ENCODE data around the gene GHDC.
"Not testable (repeated sequence)": the region's sequence is repeated elsewhere in the genome, so short reads cannot be mapped to it uniquely, and the experiment has no call there.

Gene GHDC

GRCh38 chr17:42225646-42226045 is 31.4 kb upstream of the GHDC start:
- peaks cover 7% of the 10 kb centered on the region for H3K36me3 ChIP-seq (ENCODE audit: insufficient read depth, low read length)

GRCh38 chr17:42224651-42225050 is 30.4 kb upstream of the GHDC start:
- no peak overlapping the region for H3K4me3 ChIP-seq (ENCODE audit: low read length)
- H3K27me3 ChIP-seq (ENCODE audit: control insufficient read depth, insufficient read depth, low read length), result no peaks in the 10 kb centered on the region
- H3K4me2 ChIP-seq (ENCODE audit: low read length), result no peak overlapping the region
- no peak overlapping the region for H3K9ac ChIP-seq (ENCODE audit: low read depth, low read length)
- peaks cover 13% of the 10 kb centered on the region for H3K4me1 ChIP-seq (ENCODE audit: control insufficient read depth, insufficient read depth, low read length)
- no peaks in the 10 kb centered on the region for H3K9me3 ChIP-seq (replicated peaks; ENCODE audit: low read length)
- peaks cover 7% of the 10 kb centered on the region for H3K36me3 ChIP-seq (ENCODE audit: insufficient read depth, low read length)

More at GRCh38 chr17:42225646-42226045, 31.4 kb upstream of the GHDC start:
- H3K27me3 ChIP-seq (ENCODE audit: control insufficient read depth, insufficient read depth, low read length), result no peaks in the 10 kb centered on the region
- no peak overlapping the region for H3K4me3 ChIP-seq (ENCODE audit: low read length)
- no peaks in the 10 kb centered on the region for H3K9me3 ChIP-seq (replicated peaks; ENCODE audit: low read length)
- peaks cover 13% of the 10 kb centered on the region for H3K4me1 ChIP-seq (ENCODE audit: control insufficient read depth, insufficient read depth, low read length)
- H3K9ac ChIP-seq (ENCODE audit: low read depth, low read length), result no peak overlapping the region
- no peak overlapping the region for H3K4me2 ChIP-seq (ENCODE audit: low read length)

GRCh38 chr17:42221886-42222745 is 27.8 kb upstream of the GHDC start:
- Histone ChIP-seq H3K27me3 (ENCODE audit: control insufficient read depth, insufficient read depth, low read length) (no peaks in the 10 kb centered on the region), H3K4me1 (ENCODE audit: control insufficient read depth, insufficient read depth, low read length) (no peaks in the 10 kb centered on the region), H3K9ac (ENCODE audit: low read depth, low read length) (no peak overlapping the region), H3K9me3 (replicated peaks; ENCODE audit: low read length) (no peaks in the 10 kb centered on the region), H3K4me2 (ENCODE audit: low read length) (no peak overlapping the region), H3K4me3 (ENCODE audit: low read length) (no peak overlapping the region), H3K36me3 (ENCODE audit: insufficient read depth, low read length) (peaks cover 16% of the 10 kb centered on the region)

- H3K4me1 ChIP-seq (ENCODE audit: control insufficient read depth, insufficient read depth, low read length); H3K27me3 ChIP-seq (ENCODE audit: control insufficient read depth, insufficient read depth, low read length); H3K4me3 ChIP-seq (ENCODE audit: low read length); H3K4me2 ChIP-seq (ENCODE audit: low read length); H3K9me3 ChIP-seq (replicated peaks; ENCODE audit: low read length); H3K9ac ChIP-seq (ENCODE audit: low read depth, low read length): not testable (repeated sequence)
- H3K36me3 ChIP-seq (ENCODE audit: insufficient read depth, low read length), result peaks cover 20% of the 10 kb centered on the region
Measured at GRCh38 chr17:42219280-42219679, 25.0 kb upstream of the GHDC start.

GRCh38 chr17:42214156-42214555 is 19.9 kb upstream of the GHDC start:
- Histone ChIP-seq H3K27me3 (ENCODE audit: control insufficient read depth, insufficient read depth, low read length) (no peaks in the 10 kb centered on the region), H3K36me3 (ENCODE audit: insufficient read depth, low read length) (peaks cover 33% of the 10 kb centered on the region)

GRCh38 chr17:42212382-42212781 is 18.1 kb upstream of the GHDC start:
- no peaks in the 10 kb centered on the region for H3K9me3 ChIP-seq (replicated peaks; ENCODE audit: low read length)
- no peak overlapping the region for H3K4me2 ChIP-seq (ENCODE audit: low read length)
- H3K36me3 ChIP-seq (ENCODE audit: insufficient read depth, low read length), result peaks cover 30% of the 10 kb centered on the region
- H3K4me1 ChIP-seq (ENCODE audit: control insufficient read depth, insufficient read depth, low read length), result peaks cover 9% of the 10 kb centered on the region
- no peak overlapping the region for H3K9ac ChIP-seq (ENCODE audit: low read depth, low read length)
- H3K27me3 ChIP-seq (ENCODE audit: control insufficient read depth, insufficient read depth, low read length), result no peaks in the 10 kb centered on the region
- H3K4me3 ChIP-seq (ENCODE audit: low read length), result no peak overlapping the region

More at GRCh38 chr17:42214156-42214555, 19.9 kb upstream of the GHDC start:
- no peak overlapping the region for H3K4me2 ChIP-seq (ENCODE audit: low read length)
- H3K4me1 ChIP-seq (ENCODE audit: control insufficient read depth, insufficient read depth, low read length), result peaks cover 9% of the 10 kb centered on the region
- H3K9ac ChIP-seq (ENCODE audit: low read depth, low read length), result no peak overlapping the region
- no peaks in the 10 kb centered on the region for H3K9me3 ChIP-seq (replicated peaks; ENCODE audit: low read length)
- H3K4me3 ChIP-seq (ENCODE audit: low read length), result no peak overlapping the region

GRCh38 chr17:42211921-42212341 is 17.6 kb upstream of the GHDC start:
- H3K27me3 ChIP-seq (ENCODE audit: control insufficient read depth, insufficient read depth, low read length); H3K4me1 ChIP-seq (ENCODE audit: control insufficient read depth, insufficient read depth, low read length); H3K4me2 ChIP-seq (ENCODE audit: low read length); H3K9ac ChIP-seq (ENCODE audit: low read depth, low read length); H3K9me3 ChIP-seq (replicated peaks; ENCODE audit: low read length); H3K4me3 ChIP-seq (ENCODE audit: low read length): not testable (repeated sequence)
- H3K36me3 ChIP-seq (ENCODE audit: insufficient read depth, low read length), result peaks cover 28% of the 10 kb centered on the region

GRCh38 chr17:42210046-42210445 is 15.8 kb upstream of the GHDC start:
- no peaks in the 10 kb centered on the region for H3K27me3 ChIP-seq (ENCODE audit: control insufficient read depth, insufficient read depth, low read length)
- H3K4me3 ChIP-seq (ENCODE audit: low read length), result no peak overlapping the region
- peaks cover 9% of the 10 kb centered on the region for H3K4me1 ChIP-seq (ENCODE audit: control insufficient read depth, insufficient read depth, low read length)
- H3K9ac ChIP-seq (ENCODE audit: low read depth, low read length), result no peak overlapping the region
- peaks cover 30% of the 10 kb centered on the region for H3K36me3 ChIP-seq (ENCODE audit: insufficient read depth, low read length)
- H3K9me3 ChIP-seq (replicated peaks; ENCODE audit: low read length), result no peaks in the 10 kb centered on the region
- H3K4me2 ChIP-seq (ENCODE audit: low read length), result no peak overlapping the region

- H3K9ac ChIP-seq (ENCODE audit: low read depth, low read length); H3K27me3 ChIP-seq (ENCODE audit: control insufficient read depth, insufficient read depth, low read length); H3K4me2 ChIP-seq (ENCODE audit: low read length); H3K4me1 ChIP-seq (ENCODE audit: control insufficient read depth, insufficient read depth, low read length); H3K9me3 ChIP-seq (replicated peaks; ENCODE audit: low read length); H3K4me3 ChIP-seq (ENCODE audit: low read length): not testable (repeated sequence)
- H3K36me3 ChIP-seq (ENCODE audit: insufficient read depth, low read length), result peaks cover 39% of the 10 kb centered on the region
Measured at GRCh38 chr17:42206153-42206612, 11.9 kb upstream of the GHDC start.

- Histone ChIP-seq H3K4me1 (ENCODE audit: control insufficient read depth, insufficient read depth, low read length) (peaks cover 7% of the 10 kb centered on the region), H3K4me2 (ENCODE audit: low read length) (no peak overlapping the region), H3K4me3 (ENCODE audit: low read length) (no peak overlapping the region), H3K9me3 (replicated peaks; ENCODE audit: low read length) (no peaks in the 10 kb centered on the region), H3K27me3 (ENCODE audit: control insufficient read depth, insufficient read depth, low read length) (no peaks in the 10 kb centered on the region), H3K36me3 (ENCODE audit: insufficient read depth, low read length) (peaks cover 29% of the 10 kb centered on the region), H3K9ac (ENCODE audit: low read depth, low read length) (no peak overlapping the region)
Measured at GRCh38 chr17:42203354-42203753, 9.1 kb upstream of the GHDC start.

- Histone ChIP-seq H3K4me1 (ENCODE audit: control insufficient read depth, insufficient read depth, low read length) (peaks cover 7% of the 10 kb centered on the region), H3K36me3 (ENCODE audit: insufficient read depth, low read length) (peaks cover 29% of the 10 kb centered on the region), H3K4me3 (ENCODE audit: low read length) (no peak overlapping the region), H3K9me3 (replicated peaks; ENCODE audit: low read length) (no peaks in the 10 kb centered on the region), H3K4me2 (ENCODE audit: low read length) (no peak overlapping the region), H3K9ac (ENCODE audit: low read depth, low read length) (no peak overlapping the region), H3K27me3 (ENCODE audit: control insufficient read depth, insufficient read depth, low read length) (no peaks in the 10 kb centered on the region)
Measured at GRCh38 chr17:42202696-42203095, 8.4 kb upstream of the GHDC start.

GRCh38 chr17:42202159-42202558 is 7.9 kb upstream of the GHDC start:
- H3K4me1 ChIP-seq (ENCODE audit: control insufficient read depth, insufficient read depth, low read length), result peaks cover 7% of the 10 kb centered on the region
- no peak overlapping the region for H3K9ac ChIP-seq (ENCODE audit: low read depth, low read length)
- H3K36me3 ChIP-seq (ENCODE audit: insufficient read depth, low read length), result peaks cover 24% of the 10 kb centered on the region

More at GRCh38 chr17:42202159-42202558, 7.9 kb upstream of the GHDC start:
- Histone ChIP-seq H3K9me3 (replicated peaks; ENCODE audit: low read length) (no peaks in the 10 kb centered on the region), H3K4me3 (ENCODE audit: low read length) (no peak overlapping the region), H3K27me3 (ENCODE audit: control insufficient read depth, insufficient read depth, low read length) (no peaks in the 10 kb centered on the region), H3K4me2 (ENCODE audit: low read length) (no peak overlapping the region)

All from skeletal muscle satellite cell (primary cell).